ENCODE data around the gene MED15.
"Not testable (repeated sequence)": the region's sequence is repeated elsewhere in the genome, so short reads cannot be mapped to it uniquely, and the experiment has no call there.

The MED15 gene

DNA sequence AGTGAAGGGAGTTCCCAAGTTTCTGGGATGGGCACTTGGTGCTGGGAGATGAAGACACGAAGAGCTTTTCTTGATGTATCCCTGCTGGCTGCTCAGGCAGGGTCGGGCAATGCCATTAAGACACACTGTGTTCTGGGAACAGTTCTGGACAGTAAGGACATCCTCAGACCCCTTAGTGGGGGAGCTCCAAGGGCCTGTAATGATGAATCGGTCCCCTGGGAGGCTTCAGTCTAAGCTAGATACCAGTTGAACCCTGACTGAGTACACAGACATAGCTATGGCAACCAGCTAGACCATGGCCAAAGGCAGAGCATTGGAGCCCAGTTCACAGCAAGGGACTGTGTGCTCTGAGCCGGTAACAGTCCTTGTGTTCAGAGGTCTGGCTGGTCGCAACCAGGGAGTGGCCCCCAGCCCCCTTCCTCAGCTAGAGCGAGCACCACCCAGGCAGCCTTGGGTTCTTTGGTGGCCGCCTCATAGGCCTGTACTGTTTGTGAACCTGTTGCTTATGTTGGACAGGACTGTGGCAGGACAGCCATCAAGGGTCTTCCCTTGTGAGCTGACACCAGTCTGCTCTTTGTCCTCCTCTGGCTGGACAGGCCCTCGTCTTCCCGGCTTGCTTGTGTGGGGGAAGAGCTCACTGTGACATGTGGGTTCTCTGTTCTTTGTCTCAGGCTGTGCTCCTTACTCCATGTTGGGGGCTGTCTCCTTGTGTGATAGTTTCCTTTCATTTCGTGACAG, 25.0 kb downstream of the MED15 start:
- DNase-seq = no peak

- no peak for DNase-seq
Measured at GRCh38 chr22:20533095-20533878, 25.9 kb downstream of the MED15 start.

DNA sequence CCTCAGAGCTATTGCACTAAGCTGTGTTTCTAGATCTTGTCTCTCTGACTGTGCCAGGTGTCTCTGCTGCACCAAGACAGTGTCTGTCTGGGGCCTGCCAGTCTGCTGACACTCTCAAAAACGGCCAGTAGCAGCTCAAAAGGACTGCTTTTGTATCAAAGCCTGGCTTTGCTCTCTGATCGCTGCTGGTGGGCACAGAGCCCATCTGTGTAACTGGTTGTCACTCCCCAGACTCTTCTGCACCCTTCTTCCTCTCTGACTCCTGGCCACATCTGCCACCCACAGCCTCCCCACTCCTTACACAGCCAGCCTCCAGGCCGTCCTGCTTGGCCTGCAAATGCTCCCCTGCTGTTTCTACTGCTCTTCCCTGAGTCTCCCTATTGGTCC, 26.5 kb downstream of the MED15 start:
- DNase-seq = no peak

- no peak for DNase-seq
Measured at GRCh38 chr22:20536590-20537324, 29.3 kb downstream of the MED15 start.

DNA sequence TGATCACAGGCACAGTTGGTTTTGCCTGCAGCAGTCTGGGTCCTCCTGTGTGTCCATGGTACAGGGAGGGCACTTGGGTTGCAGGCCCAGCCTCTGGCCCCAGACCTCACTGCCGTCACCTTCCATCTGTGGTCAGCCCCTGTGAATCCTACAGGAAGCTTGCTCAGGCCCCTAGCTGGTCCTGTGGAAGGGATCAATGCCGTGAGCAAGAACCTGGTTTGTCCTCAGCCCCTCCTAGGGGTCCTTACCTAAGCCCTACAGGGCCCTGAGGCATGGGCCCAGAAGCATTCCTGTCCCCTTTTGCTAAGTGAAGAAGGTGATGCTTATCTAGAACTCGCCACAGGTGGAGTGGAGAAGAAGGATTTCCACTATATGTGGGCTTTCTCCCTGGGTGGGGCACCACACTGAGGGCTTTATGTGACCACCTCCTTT, 29.9 kb downstream of the MED15 start:
- DNase-seq = no peak

- DNase-seq = no peak
Measured at GRCh38 chr22:20537983-20538382, 30.6 kb downstream of the MED15 start.

GRCh38 chr22:20538875-20539274, 31.5 kb downstream of the MED15 start:
- not testable (repeated sequence) for DNase-seq

DNA sequence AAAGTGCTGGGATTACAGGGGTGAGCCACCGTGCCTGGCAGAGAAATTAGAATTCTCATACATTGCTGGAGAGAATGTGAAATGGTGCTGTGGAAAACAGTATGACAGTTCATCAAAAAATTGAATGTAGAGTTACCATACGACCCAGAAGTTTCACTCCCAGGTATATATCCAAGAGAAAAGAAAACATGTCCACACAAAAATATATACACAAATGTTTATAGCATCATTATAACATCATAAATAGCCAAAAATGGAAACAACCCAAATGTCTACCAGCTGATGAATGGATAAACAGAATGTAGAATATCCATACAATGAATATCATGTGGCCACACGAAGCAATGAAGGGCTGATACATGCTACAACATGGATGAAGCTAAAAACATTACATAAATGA, 34.6 kb downstream of the MED15 start:
- no peak for DNase-seq

- no peak for DNase-seq
Measured at GRCh38 chr22:20542736-20543135, 35.3 kb downstream of the MED15 start.

DNA sequence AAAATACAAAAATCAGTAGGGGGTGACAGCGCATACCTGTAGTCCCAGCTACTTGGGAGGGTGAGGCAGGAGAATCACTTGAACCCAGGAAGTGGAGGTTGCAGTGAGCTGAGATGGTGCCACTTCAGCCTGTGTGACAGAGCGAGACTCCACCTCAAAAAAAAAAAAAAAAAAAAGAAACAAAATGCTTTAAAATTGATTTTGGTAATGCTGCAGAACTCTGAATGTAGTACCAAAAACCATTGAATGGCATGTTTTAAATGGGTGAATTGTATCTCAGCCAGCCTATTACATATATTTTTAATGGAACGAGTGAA, 37.9 kb downstream of the MED15 start:
- DNase-seq = not testable (repeated sequence)

DNA sequence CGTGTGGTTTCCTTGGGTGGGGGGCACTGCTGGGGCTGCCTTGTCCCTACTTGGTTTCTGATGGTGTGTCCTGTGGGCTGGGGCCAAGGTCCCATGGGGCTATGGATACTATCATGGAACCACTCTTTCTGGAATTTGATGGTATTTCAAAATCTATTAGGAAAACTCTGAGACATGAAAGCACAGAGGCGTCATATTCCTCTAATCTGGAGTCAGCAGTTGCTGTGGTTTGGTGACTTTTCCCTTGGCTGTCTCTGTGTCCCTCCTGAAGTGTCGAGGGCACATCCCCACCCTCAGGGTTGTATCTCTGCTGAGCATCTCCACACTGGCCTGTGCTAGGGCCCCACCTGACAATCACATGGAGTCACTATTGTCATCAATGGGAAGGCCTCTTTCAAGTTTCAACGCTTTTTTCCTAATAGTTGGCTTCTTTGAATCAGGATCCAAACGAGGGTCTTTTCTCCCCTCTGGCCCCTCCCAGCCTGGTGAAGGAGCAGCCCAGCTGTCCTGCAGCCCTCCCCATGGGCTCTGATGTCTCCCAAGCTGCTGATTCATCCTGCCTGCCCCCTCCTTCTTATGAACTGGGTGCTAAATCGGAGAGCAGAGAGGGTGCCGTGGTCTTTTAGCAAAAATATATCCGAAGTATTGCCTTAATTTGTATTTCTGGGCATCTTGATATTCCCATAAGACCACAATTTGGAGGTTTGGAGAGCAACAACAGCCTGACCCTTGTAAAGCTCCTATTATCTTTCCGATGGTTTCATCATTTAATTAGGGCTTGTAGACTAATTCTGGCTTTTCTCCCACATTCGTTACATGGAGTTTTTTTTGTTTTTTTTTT, 38.5 kb downstream of the MED15 start:
- DNase-seq = no peak

GRCh38 chr22:20546541-20546950, 39.1 kb downstream of the MED15 start:
- no peak for DNase-seq

- no peak for DNase-seq
Measured at GRCh38 chr22:20547029-20547428, 39.6 kb downstream of the MED15 start.

DNA sequence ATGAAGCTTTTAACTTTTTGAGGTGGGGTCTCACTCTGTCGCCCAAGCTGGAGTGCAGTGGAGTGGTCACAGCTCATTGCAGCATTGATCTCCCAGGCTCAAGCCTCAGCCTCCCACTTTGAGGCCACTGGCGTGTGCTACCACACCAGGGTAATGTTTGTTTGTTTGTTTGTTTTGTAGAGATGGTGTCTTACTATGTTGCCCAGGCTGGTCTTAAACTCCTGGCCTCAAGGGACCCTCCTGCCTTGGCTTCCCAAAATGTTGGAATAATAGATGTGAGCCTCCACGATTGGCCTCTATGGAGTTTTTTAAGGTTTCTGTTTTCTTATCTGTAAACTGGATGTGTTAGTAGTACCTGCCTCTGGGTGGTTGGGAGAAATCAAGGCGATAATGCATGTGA, 41.4 kb downstream of the MED15 start:
- DNase-seq = no peak

GRCh38 chr22:20549232-20549841, 41.9 kb downstream of the MED15 start:
- DNase-seq = no peak

DNA sequence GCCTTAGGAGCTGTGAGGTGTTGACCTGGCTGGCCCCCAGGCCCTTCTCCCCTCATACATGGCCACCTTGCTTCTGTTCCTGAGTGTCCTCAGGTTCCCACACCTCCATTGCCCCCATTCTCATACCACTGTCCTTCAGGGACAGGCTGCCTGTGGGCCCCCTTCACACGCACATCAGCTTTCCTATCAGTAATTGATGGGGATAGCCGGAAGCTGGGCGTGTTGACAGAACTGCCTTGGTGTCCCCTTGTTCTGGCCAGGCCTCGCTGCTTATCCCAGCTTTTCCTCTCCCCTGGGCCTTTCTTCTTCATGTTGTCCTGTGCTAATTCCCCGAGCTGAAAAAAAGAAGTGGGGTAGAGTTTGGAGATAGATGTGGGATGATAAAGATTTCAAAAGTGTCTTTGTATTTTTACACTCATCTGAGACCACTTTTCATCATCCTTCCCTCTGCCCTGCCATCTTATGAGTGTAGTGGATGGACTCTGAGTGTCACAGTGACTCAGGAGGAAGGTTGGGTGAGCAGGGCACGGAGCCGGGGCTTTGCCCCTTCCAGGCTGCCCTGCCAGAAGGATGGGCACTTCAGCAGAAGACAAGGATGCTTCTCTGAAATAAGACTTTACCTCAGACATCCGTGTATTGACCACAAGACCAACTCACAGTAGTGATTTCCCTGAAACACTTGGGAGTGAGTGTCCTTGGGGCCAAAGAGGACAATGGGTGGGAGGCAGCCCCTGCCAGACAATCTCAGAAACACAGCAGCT, 42.8 kb downstream of the MED15 start:
- no peak for DNase-seq

GRCh38 chr22:20550851-20551744, 43.7 kb downstream of the MED15 start:
- peak; percentile 77 for DNase-seq

DNA sequence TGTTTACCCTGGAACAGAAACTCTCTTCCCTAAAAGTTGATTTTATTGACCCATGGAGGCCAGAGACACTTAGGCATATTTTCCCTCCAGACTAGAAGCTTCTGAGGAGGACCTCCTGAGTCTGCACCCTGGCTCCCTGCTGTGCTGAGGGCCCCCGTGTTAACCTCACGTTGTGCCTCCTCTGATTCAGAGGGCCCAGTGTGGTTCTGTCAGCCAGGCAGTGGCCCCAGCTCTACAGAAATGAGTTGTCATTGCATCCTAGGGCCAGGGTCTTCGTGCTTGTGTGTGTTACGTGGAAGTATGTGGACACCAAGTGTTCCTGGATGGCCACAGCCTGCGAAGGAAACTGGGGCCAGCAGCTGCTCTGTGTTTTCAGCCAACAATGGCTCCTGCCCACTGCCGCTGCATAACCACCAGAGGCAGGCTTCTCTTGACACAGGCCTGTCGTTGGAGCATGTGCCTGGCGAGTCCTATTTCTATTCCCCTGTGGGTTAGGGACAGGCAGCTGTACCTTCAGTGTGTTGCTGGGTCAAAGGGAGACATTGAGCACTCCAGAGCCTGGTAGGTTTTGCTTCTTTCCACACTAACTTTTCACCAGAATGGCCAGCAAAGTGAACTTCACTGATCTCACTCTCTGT, 44.5 kb downstream of the MED15 start:
- DNase-seq = peak; percentile 81

- peak; percentile 83 for DNase-seq
Measured at GRCh38 chr22:20552443-20553401, 45.3 kb downstream of the MED15 start.
